Body of pancreas (tissue), 4 donors: Measurements from ENCODE around the gene TCHP. TPM values are rescaled to one million over a fixed set of nuclear protein-coding genes. Genes with fewer than 3 reads are reported as not detected.
"Not testable (repeated sequence)": the region's sequence is repeated elsewhere in the genome, so short reads cannot be mapped to it uniquely, and the experiment has no call there.

Source experiments
- ATAC-seq: fragments of 150-250 bp; one replicate; pipeline ENCODE4 v1.9.1; 2016
- DNase-seq, 4 donors: peaks; one replicate each; pipeline ENCODE4 v3.0.0-alpha.2; 2019
- H3K27ac ChIP-seq, 4 donors: fragments of 200-600 bp; sonication (generic); 1 replicate in 3 of 4; 2 replicates in 1 of 4; pipeline versions ENCODE4 v1.5.1 to v1.6.1; 2016 to 2019; ENCODE audit warnings: mild to moderate bottlenecking in 1 of 4, mixed read lengths in 1 of 4, moderate library complexity in 1 of 4
- H3K27me3 ChIP-seq, 2 donors: fragments of 200-600 bp; sonication (generic); one replicate each; pipeline ENCODE4 v1.6.0; 2016; ENCODE audit warnings: mild to moderate bottlenecking in 1 of 2
- H3K36me3 ChIP-seq, 2 donors: fragments of 200-600 bp; sonication (generic); replicated peaks in 1 of 2; 2 replicates each; pipeline ENCODE4 v1.5.1; 2016; ENCODE audit warnings: low read depth in 2 of 2; ENCODE audit not compliant: insufficient read depth in 1 of 2
- H3K4me1 ChIP-seq: fragments of 200-600 bp; sonication (generic); one replicate; pipeline ENCODE4 v1.6.0; 2016
- H3K4me3 ChIP-seq, 2 donors: fragments of 200-600 bp; sonication (generic); 1 replicate in 1 of 2; 2 replicates in 1 of 2; pipeline ENCODE4 v1.5.1; 2016 to 2019
- H3K9me3 ChIP-seq, 3 donors: fragments of 200-600 bp; sonication (generic); 1 replicate in 2 of 3; 2 replicates in 1 of 3; pipeline ENCODE4 v1.5.1; 2016
- CTCF ChIP-seq, 7 experiments: fragments of 450-650 bp in 4 of 7; fragments of 200-600 bp in 3 of 7; sonication (generic) in 3 of 7; IDR thresholded peaks; one replicate each; pipeline ENCODE4 v1.5.1; 2016 to 2019; ENCODE audit warnings: antibody characterized with exemption in 7 of 7
- POLR2A ChIP-seq, 3 donors: fragments of 450-650 bp; IDR thresholded peaks; one replicate each; pipeline ENCODE4 v1.6.1; 2016; ENCODE audit warnings: antibody characterized with exemption in 3 of 3, mild to moderate bottlenecking in 2 of 3
- WGBS, 2 donors: methylation state at CpG; one replicate each; pipeline ENCODE4 v1.1.5; 2017; 5-methylcytosine and 5-hydroxymethylcytosine counted together
- intact Hi-C: fragments of 100-400 bp; cut with DNase I; formaldehyde crosslinking; loops from one replicate; pipeline ENCODE4 v1.15.1; 2023
- total RNA-seq, 2 donors: library from RNA; depleted of rRNA; stranded (reverse); fragments of >200 nt; gene quantifications; one replicate each; pipeline ENCODE4 v1.1.0, GENCODE V29; 2016

The TCHP gene
- total RNA-seq, 2 donors from 2014 or later: 29.3 to 72.2 TPM

GRCh38 chr12:109858764-109859163, 41.3 kb upstream of the TCHP start:
- H3K36me3 ChIP-seq: peaks cover 0 to 13% of the 10 kb centered on the region in 2 donors
- peaks cover 7% of the 10 kb centered on the region for H3K4me1 ChIP-seq
- 89 to 90% methylated on average over 5 of the region's 5 CpGs for WGBS, 2 donors
- no peak for DNase-seq
- no peaks in the 10 kb centered on the region for H3K27me3 ChIP-seq
- ATAC-seq: no peak
- no peak overlapping the region for H3K27ac ChIP-seq
- H3K9me3 ChIP-seq: no peaks in the 10 kb centered on the region
- intact Hi-C loops: loop anchor here (10.0 kb wide), 1 partner anchor 284 kb away; the partner anchor contains the start of genes MMAB and MVK
- TF ChIP-seq POLR2A (IDR thresholded peaks at IDR 0.05): no peak
- TF ChIP-seq CTCF (IDR thresholded peaks at IDR 0.05): no peak
- H3K4me3 ChIP-seq: no peak overlapping the region

- no peak overlapping the region for H3K4me3 ChIP-seq
- DNase-seq (no peak), ATAC-seq (no peak)
- intact Hi-C loops: no loop called here
- WGBS, 2 donors: 96 to 98% methylated on average over 4 to 5 of the region's 5 CpGs
- H3K9me3 ChIP-seq: no peaks in the 10 kb centered on the region
- H3K27me3 ChIP-seq: no peaks in the 10 kb centered on the region
- peaks cover 0 to 10% of the 10 kb centered on the region in 2 donors for H3K36me3 ChIP-seq
- no peak overlapping the region for H3K27ac ChIP-seq
- H3K4me1 ChIP-seq: peaks cover 28% of the 10 kb centered on the region
- TF ChIP-seq POLR2A (IDR thresholded peaks at IDR 0.05) (no peak), CTCF (IDR thresholded peaks at IDR 0.05) (no peak)
Measured at GRCh38 chr12:109860977-109861376, 39.1 kb upstream of the TCHP start.

- H3K27me3 ChIP-seq: no peaks in the 10 kb centered on the region
- DNase-seq (no peak), ATAC-seq (no peak)
- intact Hi-C loops: no loop called here
- H3K27ac ChIP-seq: no peak overlapping the region
- TF ChIP-seq POLR2A (IDR thresholded peaks at IDR 0.05) (no peak), CTCF (IDR thresholded peaks at IDR 0.05) (no peak)
- H3K4me1 ChIP-seq: peaks cover 34% of the 10 kb centered on the region
- H3K9me3 ChIP-seq: no peaks in the 10 kb centered on the region
- peaks cover 0 to 10% of the 10 kb centered on the region in 2 donors for H3K36me3 ChIP-seq
- WGBS, 2 donors: 79 to 87% methylated on average over 7 to 17 of the region's 17 CpGs
- H3K4me3 ChIP-seq: no peak overlapping the region
Measured at GRCh38 chr12:109861689-109862314, 38.3 kb upstream of the TCHP start.

- H3K4me3 ChIP-seq: not testable (repeated sequence)
Measured at GRCh38 chr12:109862491-109862890, 37.6 kb upstream of the TCHP start.

GRCh38 chr12:109863847-109864712, 36.0 kb upstream of the TCHP start:
- Histone ChIP-seq H3K9me3 (no peaks in the 10 kb centered on the region), H3K27me3 (no peaks in the 10 kb centered on the region), H3K4me3 (no peak overlapping the region), H3K4me1 (peaks cover 34% of the 10 kb centered on the region), H3K36me3 (no peaks in the 10 kb centered on the region), H3K27ac (peak overlapping the region; percentile 65 to 95 (median 90))
- intact Hi-C loops: no loop called here
- peak; percentile 97 for ATAC-seq
- WGBS, 2 donors: 70 to 73% methylated on average over 4 to 9 of the region's 9 CpGs
- TF ChIP-seq POLR2A (IDR thresholded peaks at IDR 0.05): peak in 2 of 3 donors; percentile 44 to 53
- no peak for TF ChIP-seq CTCF (IDR thresholded peaks at IDR 0.05)
- DNase-seq: peak; percentile 82 to 94 (median 89)

More at GRCh38 chr12:109862491-109862890, 37.6 kb upstream of the TCHP start:
- H3K4me1 ChIP-seq: peaks cover 34% of the 10 kb centered on the region
- intact Hi-C loops, DNase-seq, ATAC-seq, H3K27ac ChIP-seq, H3K9me3 ChIP-seq, H3K36me3 ChIP-seq, H3K27me3 ChIP-seq: not testable (repeated sequence)
- whole genome bisulfite sequencing, 2 donors: 93 to 94% methylated on average over 6 to 9 of the region's 9 CpGs
